ENCODE results near the gene EFCAB13. TPM values are rescaled to one million over a fixed set of nuclear protein-coding genes. Genes with fewer than 3 reads are reported as not detected.
A peak's percentile ranks its signal among the peaks of the same experiment; 100 is the strongest.
"Not testable (repeated sequence)": the region's sequence is repeated elsewhere in the genome, so short reads cannot be mapped to it uniquely, and the experiment has no call there.

Gene EFCAB13
- total RNA-seq, 1 experiment from 2014 or later, result 2.7 TPM

- Histone ChIP-seq H3K4me2 (ENCODE audit: low read length) (peak overlapping the region; percentile 65), H3K79me2 (ENCODE audit: low read length) (no peaks in the 10 kb centered on the region), H3K36me3 (ENCODE audit: low read depth, low read length) (peaks cover 2% of the 10 kb centered on the region; the same call in 1 of the 2 replicates), H3K27ac (ENCODE audit: low read length) (peak overlapping the region; percentile 31), H3K4me3 (ENCODE audit: low read length) (peak overlapping the region; percentile 5; the same call in 1 of the 2 replicates), H3F3A (ENCODE audit: low read length, unreplicated experiment) (no peaks in the 10 kb centered on the region), H4K20me1 (ENCODE audit: low read length) (no peaks in the 10 kb centered on the region), H3K9ac (ENCODE audit: low read length) (no peak overlapping the region), H3K4me1 (ENCODE audit: insufficient read depth, low read length) (peaks cover 19% of the 10 kb centered on the region), H3K9me3 (ENCODE audit: low read length) (peaks cover 12% of the 10 kb centered on the region), H2AFZ (ENCODE audit: low read length) (no peak overlapping the region; the same call in 1 of the 2 replicates), H3K27me3 (ENCODE audit: low read length) (no peaks in the 10 kb centered on the region), H3K9me2 (replicated peaks; ENCODE audit: low read length) (no peaks in the 10 kb centered on the region)
- ChIA-PET POLR2A (ENCODE audit: unreplicated experiment) (interaction anchor here (0.7 kb wide), 1 partner anchor 70 kb away, joined by 3 read pairs; no protein-coding TSS in a partner anchor), CTCF (no interaction called here)
- intact Hi-C loops (cut with micrococcal nuclease), result no loop called here
- BruUV-seq (replicated peaks), result no TSS peak
- TF ChIP-seq EZH2phosphoT487 (IDR thresholded peaks at IDR 0.05; ENCODE audit: borderline replicate concordance, low read length), result no peak
- TF ChIP-seq, protein P1, sequence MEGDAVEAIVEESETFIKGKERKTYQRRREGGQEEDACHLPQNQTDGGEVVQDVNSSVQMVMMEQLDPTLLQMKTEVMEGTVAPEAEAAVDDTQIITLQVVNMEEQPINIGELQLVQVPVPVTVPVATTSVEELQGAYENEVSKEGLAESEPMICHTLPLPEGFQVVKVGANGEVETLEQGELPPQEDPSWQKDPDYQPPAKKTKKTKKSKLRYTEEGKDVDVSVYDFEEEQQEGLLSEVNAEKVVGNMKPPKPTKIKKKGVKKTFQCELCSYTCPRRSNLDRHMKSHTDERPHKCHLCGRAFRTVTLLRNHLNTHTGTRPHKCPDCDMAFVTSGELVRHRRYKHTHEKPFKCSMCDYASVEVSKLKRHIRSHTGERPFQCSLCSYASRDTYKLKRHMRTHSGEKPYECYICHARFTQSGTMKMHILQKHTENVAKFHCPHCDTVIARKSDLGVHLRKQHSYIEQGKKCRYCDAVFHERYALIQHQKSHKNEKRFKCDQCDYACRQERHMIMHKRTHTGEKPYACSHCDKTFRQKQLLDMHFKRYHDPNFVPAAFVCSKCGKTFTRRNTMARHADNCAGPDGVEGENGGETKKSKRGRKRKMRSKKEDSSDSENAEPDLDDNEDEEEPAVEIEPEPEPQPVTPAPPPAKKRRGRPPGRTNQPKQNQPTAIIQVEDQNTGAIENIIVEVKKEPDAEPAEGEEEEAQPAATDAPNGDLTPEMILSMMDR (conservative IDR thresholded peaks at IDR 0.05; ENCODE audit: low read depth, low read length), result no peak
- no peak for TF ChIP-seq EZH2 (IDR thresholded peaks at IDR 0.05; ENCODE audit: low read length, unreplicated experiment)
- DNase-seq (peak; percentile 96), ATAC-seq (peak; percentile 89)
These were observed 44.5 kb downstream of the EFCAB13 start for GRCh38 chr17:47368262-47368661.

GRCh38 chr17:47370899-47371298, 47.1 kb downstream of the EFCAB13 start:
- H3K9me3 ChIP-seq (ENCODE audit: low read length), result peaks cover 14% of the 10 kb centered on the region
- H3K9me2 ChIP-seq (replicated peaks; ENCODE audit: low read length); H3K36me3 ChIP-seq (ENCODE audit: low read depth, low read length); H3F3A ChIP-seq (ENCODE audit: low read length, unreplicated experiment); H3K27ac ChIP-seq (ENCODE audit: low read length); H3K79me2 ChIP-seq (ENCODE audit: low read length); H3K9ac ChIP-seq (ENCODE audit: low read length); POLR2A ChIA-PET (ENCODE audit: unreplicated experiment); H3K4me3 ChIP-seq (ENCODE audit: low read length); intact Hi-C loops (cut with micrococcal nuclease); ATAC-seq; BruUV-seq (replicated peaks); H3K4me2 ChIP-seq (ENCODE audit: low read length); H2AFZ ChIP-seq (ENCODE audit: low read length); CTCF ChIA-PET; H3K27me3 ChIP-seq (ENCODE audit: low read length); H4K20me1 ChIP-seq (ENCODE audit: low read length): not testable (repeated sequence)
- peaks cover 19% of the 10 kb centered on the region for H3K4me1 ChIP-seq (ENCODE audit: insufficient read depth, low read length)
- peak; percentile 23 for DNase-seq

DNA sequence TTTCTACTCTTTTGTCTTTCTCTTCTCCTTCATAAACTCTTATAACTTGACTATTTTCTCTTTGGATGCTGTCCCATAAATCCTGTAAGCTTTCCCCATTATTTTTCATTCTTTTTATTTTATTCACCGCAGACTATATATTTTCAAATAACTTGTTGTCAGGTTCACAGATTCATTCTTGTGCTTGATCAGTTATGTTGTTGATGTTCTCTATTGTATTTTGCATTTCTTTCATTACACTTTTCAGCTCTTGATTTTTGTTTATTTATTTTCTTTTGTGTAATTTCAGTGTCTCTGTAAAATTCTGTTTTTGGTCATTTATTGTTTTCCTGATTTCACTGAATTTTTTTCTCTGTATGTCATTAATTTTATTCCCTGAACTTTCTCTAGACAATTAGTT, 49.2 kb downstream of the EFCAB13 start:
- Histone ChIP-seq H3K36me3 (ENCODE audit: low read depth, low read length) (peaks cover 3% of the 10 kb centered on the region; the same call in 1 of the 2 replicates), H3K4me2 (ENCODE audit: low read length) (no peak overlapping the region), H4K20me1 (ENCODE audit: low read length) (no peaks in the 10 kb centered on the region), H3K79me2 (ENCODE audit: low read length) (no peaks in the 10 kb centered on the region), H3K4me3 (ENCODE audit: low read length) (no peak overlapping the region), H3K9me2 (replicated peaks; ENCODE audit: low read length) (no peaks in the 10 kb centered on the region), H3K27ac (ENCODE audit: low read length) (no peak overlapping the region), H2AFZ (ENCODE audit: low read length) (no peak overlapping the region), H3K4me1 (ENCODE audit: insufficient read depth, low read length) (peaks cover 11% of the 10 kb centered on the region), H3K9ac (ENCODE audit: low read length) (no peak overlapping the region), H3K27me3 (ENCODE audit: low read length) (no peaks in the 10 kb centered on the region), H3F3A (ENCODE audit: low read length, unreplicated experiment) (no peaks in the 10 kb centered on the region), H3K9me3 (ENCODE audit: low read length) (peaks cover 14% of the 10 kb centered on the region)
- ChIA-PET POLR2A (ENCODE audit: unreplicated experiment) (no interaction called here), CTCF (no interaction called here)
- TF ChIP-seq EZH2 (IDR thresholded peaks at IDR 0.05; ENCODE audit: low read length, unreplicated experiment) (no peak), EZH2phosphoT487 (IDR thresholded peaks at IDR 0.05; ENCODE audit: borderline replicate concordance, low read length) (no peak)
- TF ChIP-seq, protein P1 (conservative IDR thresholded peaks at IDR 0.05; ENCODE audit: low read depth, low read length), result no peak
- no TSS peak for BruUV-seq (replicated peaks)
- DNase-seq (no peak), ATAC-seq (no peak)
- intact Hi-C loops (cut with micrococcal nuclease), result no loop called here
